K562 (cell line): ENCODE data around the gene CDKN2AIP. TPM values are rescaled to one million over a fixed set of nuclear protein-coding genes. Genes with fewer than 3 reads are reported as not detected.

Source experiments
- ATAC-seq: fragments of 200-7000 bp; cut with Tn5 transposase; 3 replicates; pipeline ENCODE4 v1.9.1; 2020; ENCODE audit warnings: moderate library complexity
- BruUV-seq: library from RNA; stranded (reverse); fragments of 400-500 nt; replicated peaks from 2 replicates; lab custom pipeline; 2021; lab: Mats Ljungman, UMichigan
- CTCF ChIA-PET: fragments of 300-600 bp; formaldehyde crosslinking; extraction: SDS; loops from one replicate; lab custom pipeline; 2021; ENCODE audit warnings: low intra/inter-chr PET ratio; lab: Yijun Ruan, JAX
- POLR2A ChIA-PET: fragments of 300-600, 350-650 bp; sonication (Branson Sonifier 250); formaldehyde crosslinking; extraction: SDS; loops from one replicate; lab custom pipeline; 2021; ENCODE audit warnings: antibody characterized with exemption, inconsistent platforms; lab: Yijun Ruan, JAX
- DNase-seq, 4 experiments: peaks; one replicate each; pipeline versions ENCODE4 v3.0.0 to v3.0.0-alpha.2; 2011 to 2018; ENCODE audit warnings: low spot score in 3 of 4, mixed read lengths in 3 of 4; ENCODE audit errors: extremely low read depth in 1 of 4
- FAIRE-seq: peaks from 2 replicates; lab custom pipeline; 2011; peaks lifted over from hg19 to GRCh38; lab: Jason Lieb, UNC
- H2AFZ ChIP-seq: 2 replicates; pipeline ENCODE4 v1.6.0; 2011; ENCODE audit warnings: low read depth, low read length, control low read depth, inconsistent platforms
- H3K27ac ChIP-seq: fragments of 200-600 bp; 3 replicates; pipeline ENCODE4 v1.8.0; 2011; ENCODE audit warnings: low read depth, mild to moderate bottlenecking, control low read depth, inconsistent platforms, low read length, moderate library complexity, mixed read lengths; ENCODE audit errors: extremely low read depth
- H3K27me3 ChIP-seq, 2 experiments: fragments of 300-600 bp in 1 of 2; 2 replicates in 1 of 2; 3 replicates in 1 of 2; pipeline versions ENCODE4 v1.6.0 to v1.8.0; 2011; ENCODE audit warnings: inconsistent platforms in 2 of 2, low read length in 2 of 2, mild to moderate bottlenecking in 1 of 2, mixed read lengths in 1 of 2, moderate library complexity in 1 of 2; ENCODE audit not compliant: control insufficient read depth in 2 of 2, insufficient read depth in 2 of 2
- H3K36me3 ChIP-seq: fragments of 300-600 bp; 3 replicates; pipeline ENCODE4 v1.8.0; 2011; ENCODE audit warnings: mild to moderate bottlenecking, low read length, inconsistent platforms; ENCODE audit not compliant: control insufficient read depth, insufficient read depth
- H3K4me1 ChIP-seq, 2 experiments: fragments of 200-600 bp in 1 of 2; replicated peaks in 1 of 2; 2 replicates in 1 of 2; 3 replicates in 1 of 2; pipeline versions ENCODE4 v1.5.1 to v1.8.0; 2011; ENCODE audit warnings: inconsistent platforms in 2 of 2, low read length in 2 of 2, mild to moderate bottlenecking in 1 of 2, mixed read lengths in 1 of 2, moderate library complexity in 1 of 2; ENCODE audit not compliant: control insufficient read depth in 2 of 2, insufficient read depth in 2 of 2
- H3K4me2 ChIP-seq: 2 replicates; pipeline ENCODE4 v1.6.1; 2011; ENCODE audit warnings: low read length, control low read depth, inconsistent platforms, mixed read lengths; ENCODE audit not compliant: insufficient read depth
- H3K4me3 ChIP-seq: fragments of 200-600 bp; sonication (generic), shearing (Covaris generic); 2 replicates; pipeline ENCODE4 v1.5.1; 2016; ENCODE audit warnings: control low read depth, inconsistent platforms
- H3K79me2 ChIP-seq: fragments of 200-600 bp; 3 replicates; pipeline ENCODE4 v1.8.0; 2011; ENCODE audit warnings: low read length, inconsistent platforms; ENCODE audit not compliant: control insufficient read depth, insufficient read depth
- H3K9ac ChIP-seq, 2 experiments: 2 replicates each; pipeline versions ENCODE4 v1.6.0 to v1.6.1; 2011; ENCODE audit warnings: low read depth in 2 of 2, low read length in 2 of 2, control low read depth in 1 of 2, inconsistent platforms in 1 of 2, mild to moderate bottlenecking in 1 of 2, mixed read lengths in 1 of 2; ENCODE audit not compliant: insufficient read depth in 1 of 2
- H3K9me1 ChIP-seq: one replicate; pipeline ENCODE4 v1.6.0; 2011; ENCODE audit warnings: inconsistent platforms, mild to moderate bottlenecking, low read length, moderate library complexity; ENCODE audit not compliant: control insufficient read depth, insufficient read depth
- H3K9me3 ChIP-seq: replicated peaks from 2 replicates; pipeline ENCODE4 v1.5.1; 2011; ENCODE audit warnings: low read depth, low read length, inconsistent platforms; ENCODE audit not compliant: control insufficient read depth, insufficient read depth
- H4K20me1 ChIP-seq: replicated peaks from 2 replicates; pipeline ENCODE4 v1.6.1; 2011; ENCODE audit warnings: low read length, inconsistent platforms, mixed read lengths; ENCODE audit not compliant: control insufficient read depth, insufficient read depth
- ARID1B ChIP-seq: fragments of 450-650 bp; IDR thresholded peaks from 2 replicates; pipeline ENCODE4 v1.6.1; 2016; ENCODE audit warnings: antibody characterized with exemption, mild to moderate bottlenecking, inconsistent platforms
- EGR1 ChIP-seq: fragments of 450-650 bp; conservative IDR thresholded peaks from 2 replicates; pipeline ENCODE4 v1.6.1; 2017; ENCODE audit warnings: mild to moderate bottlenecking
- ESRRA ChIP-seq: fragments of 450-650 bp; IDR thresholded peaks from 2 replicates; pipeline ENCODE4 v1.6.1; 2014; ENCODE audit warnings: low read depth, mild to moderate bottlenecking, moderate library complexity, borderline replicate concordance
- FOSL1 ChIP-seq: fragments of 200-800 bp; sonication (Bioruptor generic); conservative IDR thresholded peaks from 2 replicates; pipeline ENCODE4 v1.6.1; 2016; ENCODE audit warnings: missing genetic modification characterization, missing compliant biosample characterization
- HNRNPLL ChIP-seq: fragments of 200-400 bp; formaldehyde crosslinking; IDR thresholded peaks from 2 replicates; pipeline ENCODE4 v1.6.1; 2017; ENCODE audit warnings: low read length, low read depth, mild to moderate bottlenecking; ENCODE audit not compliant: poor library complexity, severe bottlenecking
- JUND ChIP-seq, 2 experiments: IDR thresholded peaks; 2 replicates in 1 of 2; 3 replicates in 1 of 2; pipeline ENCODE4 v1.6.1; 2011; ENCODE audit warnings: borderline replicate concordance in 2 of 2, low read depth in 2 of 2, low read length in 2 of 2, improper control_type of control experiment in 1 of 2, missing biosample characterization in 1 of 2, missing genetic modification characterization in 1 of 2, missing genetic modification reagents in 1 of 2
- MEIS2 ChIP-seq: fragments of 450-650 bp; IDR thresholded peaks from 2 replicates; pipeline ENCODE4 v1.6.1; 2014; ENCODE audit warnings: mild to moderate bottlenecking; ENCODE audit not compliant: partially characterized antibody
- NFIC ChIP-seq: fragments of 450-650 bp; IDR thresholded peaks from 2 replicates; pipeline ENCODE4 v1.6.1; 2017; ENCODE audit warnings: mild to moderate bottlenecking, inconsistent platforms
- NR2C2 ChIP-seq, 2 experiments: fragments of 200-800 bp in 1 of 2; sonication (Bioruptor generic) in 1 of 2; sonication (generic) in 1 of 2; formaldehyde crosslinking in 1 of 2; IDR thresholded peaks; 2 replicates each; pipeline versions ENCODE4 v1.6.1 to v1.8.0; 2016 to 2022; ENCODE audit warnings: mild to moderate bottlenecking in 1 of 2, missing compliant biosample characterization in 1 of 2, missing genetic modification characterization in 1 of 2, missing genetic modification reagents in 1 of 2
- PYGO2 ChIP-seq: fragments of 450-650 bp; IDR thresholded peaks from 2 replicates; pipeline ENCODE4 v1.6.1; 2016; ENCODE audit warnings: mild to moderate bottlenecking, missing genetic modification characterization, moderate library complexity, missing compliant biosample characterization
- SMARCE1 ChIP-seq: fragments of 450-650 bp; IDR thresholded peaks from 2 replicates; pipeline ENCODE4 v1.7.1; 2016; ENCODE audit warnings: mild to moderate bottlenecking
- TCFL5 ChIP-seq: fragments of 250-450 bp; sonication (Bioruptor Pico); conservative IDR thresholded peaks from 2 replicates; pipeline ENCODE4 v1.6.1; 2021; ENCODE audit warnings: mild to moderate bottlenecking, moderate library complexity, matching md5 sums
- WGBS: fragments of 100-300 bp; shearing (Covaris generic); methylation state at CpG from one replicate; pipeline ENCODE4 v1.1.6; 2016; ENCODE audit warnings: low coverage, mixed read lengths; ENCODE audit not compliant: insufficient coverage; ENCODE audit errors: missing lambda C conversion rate; 5-methylcytosine and 5-hydroxymethylcytosine counted together
- in situ Hi-C: fragments of 300-500 bp; cut with MboI; formaldehyde crosslinking; loops from 4 replicates; pipeline ENCODE4 v1.15.0; 2018; ENCODE audit warnings: inconsistent platforms, mixed read lengths
- intact Hi-C: fragments of 100-400 bp; cut with micrococcal nuclease; formaldehyde crosslinking; loops from 2 replicates; pipeline ENCODE4 v1.14.2; 2022
- polyA plus RNA-seq, 8 experiments: library from polyadenylated mRNA; depleted of rRNA in 4 of 8; stranded (reverse) in 5 of 8; unstranded in 3 of 8; fragments of >200 nt; fragmentation: Nextera tagmentation in 2 of 8; fragmentation: Illumina TruSeq in 1 of 8; extraction: Ambion mirVana in 2 of 8; extraction: Trizol in 1 of 8; gene quantifications; 2 replicates each; pipeline versions ENCODE4 v1.2.1 to v1.2.3, GENCODE V29; 2011 to 2014; ENCODE audit warnings: inconsistent platforms in 1 of 8, missing spikeins in 1 of 8
- total RNA-seq, 7 experiments: library from RNA; depleted of rRNA in 6 of 7; stranded (reverse); fragments of >200 nt in 6 of 7; fragmentation: Illumina TruSeq in 2 of 7; extraction: Trizol in 2 of 7; gene quantifications; 2 replicates each; pipeline versions ENCODE4 v1.2.1 to v1.2.3, GENCODE V29; 2011 to 2021; ENCODE audit warnings: low replicate concordance in 1 of 7
- TF ChIP-seq, protein P1 (sequence below): fragments of 450-650 bp; IDR thresholded peaks from 2 replicates; pipeline ENCODE4 v1.6.1; 2016
- TF ChIP-seq, protein P2 (sequence below): fragments of 450-650 bp; IDR thresholded peaks from 2 replicates; pipeline ENCODE4 v1.6.1; 2017; ENCODE audit warnings: antibody characterized with exemption, mild to moderate bottlenecking
- TF ChIP-seq, protein P3 (sequence below), 2 experiments: fragments of 450-650 bp in 1 of 2; sonication (generic) in 1 of 2; formaldehyde crosslinking in 1 of 2; IDR thresholded peaks in 1 of 2; conservative IDR thresholded peaks in 1 of 2; 2 replicates each; pipeline versions ENCODE4 v1.6.1 to v1.8.1; 2016 to 2023; ENCODE audit warnings: mild to moderate bottlenecking in 2 of 2, moderate library complexity in 2 of 2, inconsistent platforms in 1 of 2, missing genetic modification reagents in 1 of 2

The CDKN2AIP gene
- total and polyA plus RNA-seq, 9 of the 15 experiments (the other 6 are each of a cell fraction or from before 2014, with no cell fraction given), result 5.9 to 22.0 (median 19.7) TPM

DNA sequence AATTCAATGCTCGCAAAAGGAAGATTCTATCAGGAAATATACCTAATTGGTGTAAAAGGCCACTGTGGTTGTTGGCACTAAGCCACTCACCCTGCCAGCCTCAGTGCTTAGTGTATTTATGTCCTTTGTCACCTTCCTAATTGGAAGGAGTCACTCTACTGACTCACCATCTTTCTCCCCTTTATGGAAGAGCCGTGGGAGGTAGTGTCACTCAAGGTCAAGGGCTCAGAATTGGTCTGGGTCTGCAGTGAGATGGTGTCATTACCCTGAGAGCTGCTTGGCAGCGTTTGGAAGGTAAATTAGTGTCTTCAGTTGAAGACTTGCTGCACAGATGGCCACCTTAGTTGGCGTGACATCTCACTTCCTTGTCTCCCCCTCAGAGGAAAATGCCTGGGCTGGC lies 41.7 kb upstream of the CDKN2AIP start:
- no peak overlapping the region for H3K9ac ChIP-seq
- H3K4me2 ChIP-seq, result no peak overlapping the region
- DNase-seq (peak in 1 of 4 experiments; percentile 29), FAIRE-seq (no peak), ATAC-seq (no peak)
- H3K36me3 ChIP-seq, result no peaks in the 10 kb centered on the region
- no peaks in the 10 kb centered on the region for H3K79me2 ChIP-seq
- H3K4me1 ChIP-seq, result peaks cover 24 to 28% of the 10 kb centered on the region in 2 experiments
- no peak overlapping the region for H3K4me3 ChIP-seq
- intact Hi-C loops, result no loop called here
- no TSS peak for BruUV-seq
- POLR2A ChIA-PET, result interaction anchor here (1.6 kb wide), 1 partner anchor 12 kb away, joined by 4 read pairs; no protein-coding TSS in a partner anchor
- WGBS, result 36% methylated on average over 4 of the region's 4 CpGs
- CTCF ChIA-PET, result no interaction called here
- TF ChIP-seq, protein P1, sequence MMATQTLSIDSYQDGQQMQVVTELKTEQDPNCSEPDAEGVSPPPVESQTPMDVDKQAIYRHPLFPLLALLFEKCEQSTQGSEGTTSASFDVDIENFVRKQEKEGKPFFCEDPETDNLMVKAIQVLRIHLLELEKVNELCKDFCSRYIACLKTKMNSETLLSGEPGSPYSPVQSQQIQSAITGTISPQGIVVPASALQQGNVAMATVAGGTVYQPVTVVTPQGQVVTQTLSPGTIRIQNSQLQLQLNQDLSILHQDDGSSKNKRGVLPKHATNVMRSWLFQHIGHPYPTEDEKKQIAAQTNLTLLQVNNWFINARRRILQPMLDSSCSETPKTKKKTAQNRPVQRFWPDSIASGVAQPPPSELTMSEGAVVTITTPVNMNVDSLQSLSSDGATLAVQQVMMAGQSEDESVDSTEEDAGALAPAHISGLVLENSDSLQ, result peak; percentile 43; the same call in 1 of the 2 replicates
- TF ChIP-seq MEIS2 (peak; percentile 44), TCFL5 (CRISPR knock-in tag) (no peak), PYGO2 (tag) (no peak), HNRNPLL (no peak), SMARCE1 (0 out of 2 replicates have a peak, but pooled peaks have one; percentile 12), JUND (IDR thresholded peaks at IDR 0.05; ENCODE audit: borderline replicate concordance, low read depth, low read length) (no peak), JUND (tag; IDR thresholded peaks at IDR 0.05; ENCODE audit: borderline replicate concordance, low read depth, low read length) (0 out of 3 replicates have a peak, but pooled peaks have one; percentile 9), ESRRA (peak; percentile 76), NR2C2 (CRISPR knock-in tag; IDR thresholded peaks at IDR 0.05) (no peak), NR2C2 (tag; IDR thresholded peaks at IDR 0.05) (peak; percentile 29; the same call in 1 of the 2 replicates), ARID1B (0 out of 2 replicates have a peak, but pooled peaks have one; percentile 40), EGR1 (peak; percentile 64; the same call in 1 of the 2 replicates), FOSL1 (peak; percentile 67), NFIC (peak; percentile 76)
- TF ChIP-seq, protein P2, sequence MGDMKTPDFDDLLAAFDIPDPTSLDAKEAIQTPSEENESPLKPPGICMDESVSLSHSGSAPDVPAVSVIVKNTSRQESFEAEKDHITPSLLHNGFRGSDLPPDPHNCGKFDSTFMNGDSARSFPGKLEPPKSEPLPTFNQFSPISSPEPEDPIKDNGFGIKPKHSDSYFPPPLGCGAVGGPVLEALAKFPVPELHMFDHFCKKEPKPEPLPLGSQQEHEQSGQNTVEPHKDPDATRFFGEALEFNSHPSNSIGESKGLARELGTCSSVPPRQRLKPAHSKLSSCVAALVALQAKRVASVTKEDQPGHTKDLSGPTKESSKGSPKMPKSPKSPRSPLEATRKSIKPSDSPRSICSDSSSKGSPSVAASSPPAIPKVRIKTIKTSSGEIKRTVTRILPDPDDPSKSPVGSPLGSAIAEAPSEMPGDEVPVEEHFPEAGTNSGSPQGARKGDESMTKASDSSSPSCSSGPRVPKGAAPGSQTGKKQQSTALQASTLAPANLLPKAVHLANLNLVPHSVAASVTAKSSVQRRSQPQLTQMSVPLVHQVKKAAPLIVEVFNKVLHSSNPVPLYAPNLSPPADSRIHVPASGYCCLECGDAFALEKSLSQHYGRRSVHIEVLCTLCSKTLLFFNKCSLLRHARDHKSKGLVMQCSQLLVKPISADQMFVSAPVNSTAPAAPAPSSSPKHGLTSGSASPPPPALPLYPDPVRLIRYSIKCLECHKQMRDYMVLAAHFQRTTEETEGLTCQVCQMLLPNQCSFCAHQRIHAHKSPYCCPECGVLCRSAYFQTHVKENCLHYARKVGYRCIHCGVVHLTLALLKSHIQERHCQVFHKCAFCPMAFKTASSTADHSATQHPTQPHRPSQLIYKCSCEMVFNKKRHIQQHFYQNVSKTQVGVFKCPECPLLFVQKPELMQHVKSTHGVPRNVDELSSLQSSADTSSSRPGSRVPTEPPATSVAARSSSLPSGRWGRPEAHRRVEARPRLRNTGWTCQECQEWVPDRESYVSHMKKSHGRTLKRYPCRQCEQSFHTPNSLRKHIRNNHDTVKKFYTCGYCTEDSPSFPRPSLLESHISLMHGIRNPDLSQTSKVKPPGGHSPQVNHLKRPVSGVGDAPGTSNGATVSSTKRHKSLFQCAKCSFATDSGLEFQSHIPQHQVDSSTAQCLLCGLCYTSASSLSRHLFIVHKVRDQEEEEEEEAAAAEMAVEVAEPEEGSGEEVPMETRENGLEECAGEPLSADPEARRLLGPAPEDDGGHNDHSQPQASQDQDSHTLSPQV, result 0 out of 2 replicates have a peak, but pooled peaks have one; percentile 29
- TF ChIP-seq, protein P3, sequence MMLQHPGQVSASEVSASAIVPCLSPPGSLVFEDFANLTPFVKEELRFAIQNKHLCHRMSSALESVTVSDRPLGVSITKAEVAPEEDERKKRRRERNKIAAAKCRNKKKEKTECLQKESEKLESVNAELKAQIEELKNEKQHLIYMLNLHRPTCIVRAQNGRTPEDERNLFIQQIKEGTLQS (IDR thresholded peaks at IDR 0.05), result peak; percentile 64
- TF ChIP-seq, protein P3 (CRISPR knock-in tag; conservative IDR thresholded peaks at IDR 0.05), result no peak
- peak overlapping the region; percentile 66; the same call in 1 of the 2 replicates for H2AFZ ChIP-seq
- no peaks in the 10 kb centered on the region for H4K20me1 ChIP-seq
- H3K27ac ChIP-seq, result 0 out of 3 replicates have a peak overlapping the region, but pooled peaks have one; percentile 18
- H3K27me3 ChIP-seq, result no peaks in the 10 kb centered on the region
- H3K9me3 ChIP-seq, result no peaks in the 10 kb centered on the region
- in situ Hi-C loops, result loop anchor here (10.0 kb wide), 2 partner anchors 128 to 328 kb away; no protein-coding TSS in a partner anchor
- no peaks in the 10 kb centered on the region for H3K9me1 ChIP-seq
